Glomerular visceral epithelial cell (primary cell): ENCODE data around the gene ZNF492.
"Not testable (repeated sequence)": the region's sequence is repeated elsewhere in the genome, so short reads cannot be mapped to it uniquely, and the experiment has no call there.

Experiments used
- DNase-seq: peaks from one replicate; pipeline ENCODE4 v3.0.0-alpha.2; 2016; ENCODE audit errors: extremely low spot score

ZNF492 gene

DNA sequence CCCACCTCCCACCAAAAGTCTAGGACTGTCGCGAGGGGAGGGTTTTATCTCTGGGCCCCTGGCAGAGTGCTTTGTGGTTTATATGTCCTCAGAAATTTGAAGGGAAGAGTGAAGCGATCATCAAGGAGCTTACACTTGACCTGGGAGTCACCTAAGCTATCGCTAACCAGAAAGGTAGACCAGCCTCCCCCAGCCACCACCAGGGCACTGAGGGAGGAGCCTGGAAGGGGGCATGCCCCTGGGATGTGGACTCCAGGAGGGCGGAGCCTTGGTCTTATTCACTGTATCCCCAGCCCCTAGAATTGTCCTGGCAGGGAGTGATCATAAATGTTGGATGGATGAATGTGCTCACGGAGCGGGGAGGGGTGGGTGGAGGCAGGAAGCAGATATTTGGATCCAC, 16.9 kb upstream of the ZNF492 start:
- not testable (repeated sequence) for DNase-seq

DNA sequence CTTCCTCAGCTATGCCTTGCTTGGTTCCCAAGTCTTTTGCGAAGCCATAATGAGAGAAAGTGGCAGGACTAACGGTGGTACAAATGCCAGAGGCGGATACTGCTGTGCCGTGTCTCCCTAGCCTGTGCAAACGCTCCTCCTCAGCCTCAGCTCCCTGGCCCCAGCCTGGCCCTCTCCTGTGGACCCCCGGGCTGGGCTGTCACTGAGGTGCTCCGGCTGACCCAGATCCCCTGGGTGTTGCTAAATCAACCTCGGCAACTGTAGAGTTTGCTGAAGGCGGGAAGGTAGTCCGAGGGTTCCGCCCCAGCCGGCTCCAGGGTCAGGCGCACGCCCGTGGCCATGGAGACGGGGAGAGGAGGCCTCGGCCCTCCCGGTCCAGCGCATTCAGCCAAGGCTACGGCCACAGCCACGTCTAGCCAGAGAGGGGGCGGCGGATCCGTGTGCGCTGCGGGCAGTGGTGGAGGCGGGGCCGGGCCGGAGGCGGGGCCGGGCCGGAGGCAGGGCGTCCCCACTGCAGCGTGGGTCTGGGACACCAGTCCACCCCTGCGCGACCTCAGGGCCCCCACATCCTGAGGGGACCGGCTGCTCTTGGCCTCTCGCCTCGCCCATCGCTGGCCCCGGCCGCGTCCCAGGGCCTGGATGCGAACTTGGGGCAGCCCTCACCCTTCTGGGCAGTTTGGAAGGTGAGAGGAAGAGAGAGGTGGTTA, 16.4 kb upstream of the ZNF492 start:
- no peak for DNase-seq

DNA sequence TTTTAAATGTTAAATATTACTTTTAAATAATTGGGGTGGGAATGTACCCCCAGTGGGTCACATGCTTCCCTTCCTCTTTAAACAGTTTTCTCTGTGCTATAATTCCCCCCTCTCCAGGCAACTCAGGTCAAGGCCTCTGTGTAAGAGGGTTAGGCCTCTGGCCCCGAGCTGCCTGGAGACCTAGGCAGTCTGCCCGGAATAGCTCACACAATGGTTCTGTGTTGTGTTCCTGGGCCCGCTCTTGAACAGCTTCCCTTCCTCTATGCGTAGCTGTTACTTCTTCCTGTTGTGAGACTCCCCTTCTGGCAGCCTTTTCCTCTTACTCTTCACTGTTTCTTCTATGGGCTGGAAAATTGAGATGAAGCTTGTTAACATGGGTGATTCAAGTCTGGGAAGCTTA, 14.8 kb upstream of the ZNF492 start:
- DNase-seq, result no peak

DNA sequence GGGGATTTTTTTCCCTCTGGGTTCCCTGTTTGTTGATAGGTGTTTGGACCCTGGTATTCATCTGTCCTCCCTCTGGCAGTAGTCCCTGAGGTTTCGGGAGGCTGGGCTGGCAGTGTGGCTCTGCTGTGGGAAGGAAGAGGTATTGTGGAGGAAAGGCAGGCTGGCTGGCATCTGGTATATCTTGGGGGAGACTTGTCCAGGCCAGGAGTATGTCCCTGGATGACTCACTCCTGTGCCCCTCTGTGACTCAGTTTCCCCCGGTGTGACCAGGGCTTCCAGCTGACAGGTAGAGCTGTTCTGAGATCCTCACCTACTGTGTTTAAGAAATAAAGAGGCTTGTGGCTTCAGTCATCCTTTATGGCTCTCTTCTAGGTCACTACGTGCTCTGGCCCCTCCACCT, 14.2 kb upstream of the ZNF492 start:
- no peak for DNase-seq

DNA sequence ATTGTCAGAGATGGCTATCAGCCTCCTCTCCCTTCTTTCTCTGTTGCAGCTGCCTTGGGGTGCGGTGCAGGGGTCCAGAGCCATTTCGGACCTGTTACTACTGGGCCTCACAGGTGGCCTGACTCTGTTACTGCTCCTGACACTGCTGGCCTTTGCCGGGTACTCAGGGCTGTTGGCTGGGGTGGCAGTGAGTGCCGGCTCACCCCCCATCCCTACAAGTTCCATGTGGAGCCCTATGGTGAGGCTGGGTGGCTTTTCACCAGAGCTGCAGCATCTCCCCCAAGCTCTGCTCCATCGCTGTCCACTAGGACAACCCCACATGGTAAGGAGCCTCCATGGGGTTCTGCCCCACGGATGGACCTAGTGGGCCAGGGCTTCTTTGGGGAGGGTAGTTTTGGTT, 13.7 kb upstream of the ZNF492 start:
- no peak for DNase-seq

DNA sequence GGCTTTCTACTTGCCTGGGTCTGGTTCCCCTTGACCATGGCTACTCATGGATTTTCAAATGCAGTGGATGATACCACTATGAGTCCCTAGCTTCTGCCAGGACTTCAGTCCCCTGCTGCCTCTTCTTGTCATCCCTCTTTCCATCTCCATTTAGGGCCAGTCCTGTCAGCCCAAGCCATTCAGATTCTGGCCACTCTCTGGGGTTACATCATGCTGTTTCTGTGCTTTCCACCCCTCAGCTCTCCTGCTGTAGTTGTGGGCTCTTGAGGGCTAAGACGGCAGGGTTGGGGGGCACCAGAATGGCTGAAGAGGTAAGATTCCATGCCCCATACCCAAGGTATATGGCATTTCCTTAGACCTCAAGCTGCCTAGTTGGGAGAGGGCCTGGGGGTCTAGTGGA, 13.2 kb upstream of the ZNF492 start:
- no peak for DNase-seq

DNA sequence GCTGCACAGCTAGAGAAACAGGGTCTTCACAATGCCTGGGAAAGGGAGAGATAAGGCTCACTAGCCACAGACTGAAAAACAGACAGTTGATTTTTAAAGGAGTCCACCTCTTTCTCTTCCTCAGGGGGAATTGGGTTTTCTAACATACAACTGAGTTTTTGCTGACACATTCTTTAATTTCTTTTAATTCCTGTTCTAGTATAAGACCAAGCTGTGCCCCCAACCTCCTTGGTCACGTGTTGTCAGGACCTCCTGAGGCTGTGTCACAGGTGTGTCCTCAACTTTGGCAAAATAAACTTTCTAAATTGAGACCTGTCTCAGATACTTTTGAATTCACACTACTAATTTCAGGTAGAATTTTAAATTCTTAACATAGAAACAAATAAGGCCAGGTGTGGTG, 12.1 kb upstream of the ZNF492 start:
- no peak for DNase-seq

DNA sequence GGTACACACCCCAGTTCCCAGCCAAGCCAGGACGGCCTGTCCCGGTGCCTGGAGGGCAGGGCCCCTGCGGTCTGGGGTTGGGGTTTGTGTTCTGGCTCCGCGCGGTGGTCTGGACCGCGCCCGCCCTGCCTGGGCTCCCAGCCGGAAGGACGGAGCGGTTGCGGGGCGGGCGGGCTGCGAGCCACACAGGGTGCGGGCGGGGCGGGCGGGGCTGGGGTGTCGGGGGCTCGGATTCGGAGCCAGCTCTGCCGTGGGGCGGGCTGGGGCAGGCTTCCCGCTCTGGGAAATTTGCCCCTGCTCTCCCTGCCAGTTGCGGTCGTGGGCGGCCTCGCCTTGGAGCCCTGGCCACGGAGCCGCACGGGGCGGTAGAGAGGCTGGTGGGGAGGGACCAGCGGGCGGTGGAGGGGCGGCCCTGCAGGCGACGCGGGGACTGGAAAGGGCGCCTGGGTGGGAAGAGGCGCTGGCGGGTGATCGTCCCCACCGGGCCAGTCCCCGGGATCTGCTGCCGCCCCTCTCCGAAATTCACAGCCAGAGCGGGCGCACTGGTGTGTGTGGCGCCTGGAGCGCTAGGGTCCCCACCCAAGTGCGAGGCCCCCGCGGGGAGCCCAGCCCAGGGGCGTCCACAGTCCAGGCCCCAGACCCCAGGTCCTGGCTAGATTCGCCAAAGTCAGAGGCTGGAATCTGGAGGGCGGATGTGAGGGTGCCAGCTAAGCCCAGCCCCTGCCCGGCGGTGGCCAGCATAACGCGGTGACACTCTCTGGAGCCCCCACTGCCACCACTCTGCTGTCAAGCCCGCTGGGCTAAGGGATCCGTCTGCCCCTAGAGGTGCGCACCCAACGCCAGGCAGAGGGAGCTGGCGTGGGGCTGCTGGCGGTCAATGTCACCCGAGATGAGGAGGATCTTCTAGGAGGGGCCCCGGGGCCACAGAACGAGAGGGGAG, 11.0 kb upstream of the ZNF492 start:
- DNase-seq, result no peak

DNA sequence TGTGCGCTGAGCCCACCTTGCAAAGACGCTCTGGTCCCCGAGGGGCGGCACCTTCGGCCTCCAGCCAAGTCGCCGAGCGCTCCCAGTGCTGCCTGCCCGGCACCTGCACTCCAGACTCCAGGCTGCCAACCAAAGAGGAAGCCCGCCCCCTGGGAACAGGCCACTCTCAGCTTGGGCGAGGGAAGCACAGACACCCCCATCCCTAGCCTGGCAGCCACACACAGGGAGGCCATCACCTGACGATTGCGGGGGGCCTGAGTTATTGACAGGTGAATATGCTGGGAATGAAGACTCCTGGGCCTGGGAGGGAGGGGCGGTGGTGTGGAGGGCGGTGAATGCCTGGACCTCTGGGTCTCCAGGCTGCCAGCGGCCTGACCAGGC, 10.3 kb upstream of the ZNF492 start:
- DNase-seq, result no peak

DNA sequence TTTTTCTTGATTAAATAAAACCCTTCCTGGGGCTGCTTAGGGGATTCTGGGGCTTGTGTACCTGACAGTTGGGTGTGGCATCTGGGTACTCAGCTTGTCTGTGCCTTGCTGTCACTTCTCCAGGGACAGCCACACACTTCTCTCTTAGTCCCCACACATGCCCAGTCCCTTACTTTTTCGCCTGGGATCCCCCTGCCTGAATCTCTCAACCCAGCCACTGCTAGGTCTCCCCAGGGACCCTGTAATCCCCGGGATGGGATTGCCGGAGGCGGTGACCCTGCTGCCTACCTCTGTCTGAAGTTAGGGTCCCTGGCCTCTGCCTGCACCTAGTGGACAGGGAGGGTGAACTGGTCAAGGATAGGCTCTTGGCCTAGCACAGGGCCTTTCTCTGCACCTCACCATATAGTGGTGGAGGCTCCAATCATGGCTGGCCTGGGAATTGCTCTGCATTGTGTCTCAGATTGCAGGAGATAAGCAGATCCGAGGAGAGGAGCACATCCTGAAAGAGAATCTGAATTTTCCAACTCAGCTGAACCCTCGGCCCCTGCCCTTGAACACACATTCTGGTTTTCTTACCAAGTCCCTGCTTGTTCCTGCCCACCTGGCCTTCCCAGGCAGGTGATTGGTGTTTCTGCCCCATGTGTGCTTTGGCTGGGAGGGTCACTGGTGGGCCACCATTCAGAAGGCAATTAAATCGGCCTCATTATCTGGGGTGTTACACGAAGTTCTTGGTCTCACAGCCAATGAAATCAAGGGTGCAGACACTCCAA, 8.7 kb upstream of the ZNF492 start:
- no peak for DNase-seq

DNA sequence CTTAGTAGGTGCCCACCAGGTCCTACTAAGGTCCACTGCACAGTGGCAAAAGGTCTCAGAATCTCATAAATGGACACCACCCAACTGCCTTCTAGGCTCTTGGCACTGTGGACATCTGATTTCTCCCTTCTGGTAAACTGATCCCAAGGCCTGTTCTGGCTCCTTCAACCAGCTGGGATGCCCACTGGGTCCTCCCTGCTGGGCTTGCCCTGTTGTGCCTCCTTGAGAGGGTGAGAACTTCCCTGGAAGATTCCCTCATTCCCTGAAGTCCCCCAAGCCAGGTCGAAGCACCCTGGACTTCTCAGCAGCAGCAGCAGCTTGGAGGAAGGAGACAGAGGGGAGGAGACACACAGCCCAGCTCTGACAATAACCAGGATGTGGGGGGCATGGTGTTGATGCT, 6.6 kb upstream of the ZNF492 start:
- no peak for DNase-seq

DNA sequence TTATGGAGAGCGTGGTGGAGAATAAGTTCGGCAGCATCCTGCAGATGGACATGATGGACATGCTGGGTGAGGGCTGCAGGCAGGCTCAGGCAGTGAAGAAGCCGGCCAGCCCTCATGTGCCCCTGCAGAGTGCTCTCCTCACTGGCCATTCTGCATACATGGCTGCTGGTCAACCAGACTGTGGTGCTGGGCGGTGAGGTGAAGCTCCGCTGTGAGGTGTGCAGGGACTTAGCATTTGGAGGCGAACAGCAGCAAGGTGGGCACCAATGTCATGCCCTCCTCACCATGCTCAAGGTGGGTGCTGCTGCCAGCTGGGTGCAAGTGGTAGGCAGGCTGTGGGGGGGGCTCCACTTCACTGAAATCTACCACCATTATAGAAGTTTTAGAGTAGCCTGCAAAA, 5.7 kb upstream of the ZNF492 start:
- DNase-seq, result no peak

DNA sequence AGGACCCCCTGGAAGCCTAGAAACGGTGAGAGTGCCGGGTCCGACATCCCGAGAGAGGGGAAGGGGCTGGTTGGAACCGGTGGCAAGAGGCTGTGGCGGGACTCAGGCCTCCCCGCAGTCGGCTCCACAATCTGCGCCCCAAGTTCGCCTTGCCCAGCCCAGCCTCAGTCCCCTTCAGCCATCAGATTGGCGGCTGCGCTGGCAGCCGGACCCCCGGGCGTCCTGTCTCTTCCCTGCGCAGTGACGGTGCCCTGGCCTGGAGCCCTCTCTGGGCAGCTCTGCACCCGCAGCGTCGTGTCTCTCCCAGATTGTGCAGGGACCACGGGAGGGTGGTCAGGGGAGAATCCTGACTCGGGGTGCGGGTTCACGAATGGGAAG, 315 bp downstream of the ZNF492 start:
- no peak for DNase-seq

DNA sequence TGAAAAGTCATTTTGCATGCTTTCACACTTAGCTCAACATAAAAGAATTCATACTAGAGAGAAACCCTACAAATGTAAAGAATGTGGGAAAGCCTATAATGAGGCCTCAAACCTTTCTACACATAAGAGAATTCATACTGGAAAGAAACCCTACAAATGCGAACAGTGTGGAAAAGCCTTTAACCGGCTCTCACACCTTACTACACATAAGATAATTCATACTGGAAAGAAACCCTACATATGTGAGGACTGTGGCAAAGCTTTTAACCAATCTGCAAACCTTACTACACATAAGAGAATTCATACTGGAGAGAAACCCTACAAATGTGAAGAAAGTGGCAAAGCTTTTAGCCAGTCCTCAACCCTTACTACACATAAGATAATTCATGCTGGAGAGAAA, 51.4 kb downstream of the ZNF492 start:
- not testable (repeated sequence) for DNase-seq

DNA sequence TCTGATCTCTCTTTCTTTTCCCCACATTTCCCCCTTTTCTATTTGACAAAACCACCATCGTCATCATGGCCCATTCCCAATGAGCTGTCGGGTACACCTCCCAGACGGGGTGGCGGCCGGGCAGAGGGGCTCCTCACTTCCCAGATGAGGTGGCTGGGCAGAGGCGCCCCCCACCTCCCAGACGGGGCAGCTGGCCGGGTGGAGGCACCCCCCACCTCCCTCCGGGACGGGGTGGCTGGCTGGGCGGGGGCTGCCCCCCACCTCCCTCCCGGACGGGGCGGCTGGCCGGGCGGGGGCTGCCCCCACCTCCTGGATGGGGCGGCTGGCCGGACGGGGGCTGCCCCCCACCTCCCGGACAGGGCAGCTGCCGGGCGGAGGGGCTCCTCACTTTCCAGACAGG, 68.5 kb downstream of the ZNF492 start:
- not testable (repeated sequence) for DNase-seq

DNA sequence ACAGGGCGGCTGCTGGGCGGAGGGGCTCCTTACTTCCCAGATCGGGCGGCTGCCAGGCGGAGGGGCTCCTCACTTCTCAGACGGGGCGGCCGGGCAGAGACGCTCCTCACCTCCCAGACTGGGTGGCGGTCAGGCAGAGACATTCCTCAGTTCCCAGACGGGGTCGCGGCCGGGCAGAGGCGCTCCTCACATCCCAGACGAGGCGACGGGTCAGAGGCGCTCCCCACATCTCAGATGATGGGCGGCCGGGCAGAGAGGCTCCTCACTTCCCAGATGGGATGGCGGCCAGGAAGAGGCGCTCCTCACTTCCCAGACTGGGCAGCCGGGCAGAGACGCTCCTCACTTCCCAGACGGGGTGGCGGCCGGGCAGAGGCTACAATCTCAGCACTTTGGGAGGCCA, 69.0 kb downstream of the ZNF492 start:
- not testable (repeated sequence) for DNase-seq

DNA sequence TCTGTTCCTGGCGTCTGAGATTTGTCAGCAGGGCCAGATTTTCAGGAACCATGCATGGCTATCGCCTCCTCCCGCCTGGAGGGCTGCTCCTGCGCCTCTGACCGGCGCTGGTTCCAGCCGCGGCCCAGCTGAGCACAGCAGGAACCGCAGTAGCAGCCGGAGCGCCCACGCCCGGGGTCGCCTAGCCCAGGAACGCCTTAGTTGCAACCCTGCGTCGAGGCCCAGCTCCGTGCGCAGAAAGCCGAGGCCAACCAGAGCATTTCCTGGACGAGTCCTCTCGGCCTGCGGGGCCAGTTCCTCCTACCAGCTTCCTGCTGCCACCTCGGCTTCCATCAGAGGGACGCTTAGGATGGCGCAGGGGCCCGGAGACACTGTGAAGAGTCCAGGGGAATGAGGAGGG, 74.9 kb downstream of the ZNF492 start:
- DNase-seq, result no peak
